H1 (cell line): Measurements from ENCODE around the gene KCNK7. TPM values are rescaled to one million over a fixed set of nuclear protein-coding genes. Genes with fewer than 3 reads are reported as not detected.
A peak's percentile ranks its signal among the peaks of the same experiment; 100 is the strongest.

Experiments
- CTCF ChIA-PET: fragments of 300-600 bp; sonication (Branson Sonifier 250); formaldehyde crosslinking; loops from one replicate; lab custom pipeline; 2021; ENCODE audit not compliant: partially characterized antibody; lab: Charles Lee
- POLR2A ChIA-PET: fragments of 300-600 bp; sonication (Branson Sonifier 250); formaldehyde crosslinking; loops from one replicate; lab custom pipeline; 2021; ENCODE audit warnings: inconsistent platforms; ENCODE audit not compliant: partially characterized antibody; lab: Charles Lee
- DNase-seq, 2 experiments: peaks; one replicate each; pipeline versions ENCODE4 v3.0.0 to v3.0.0-alpha.2; 2010 to 2022; ENCODE audit warnings: low spot score in 2 of 2, low read depth in 1 of 2, mixed read lengths in 1 of 2
- FAIRE-seq: peaks from 2 replicates; lab custom pipeline; 2011; peaks lifted over from hg19 to GRCh38; lab: Jason Lieb, UNC
- H2AFZ ChIP-seq: 2 replicates; pipeline ENCODE4 v1.8.1; 2012; ENCODE audit warnings: low read length, inconsistent platforms
- H2AK5ac ChIP-seq: 2 replicates; pipeline ENCODE4 v1.6.1; 2013; ENCODE audit warnings: low read depth, low read length
- H2BK120ac ChIP-seq: replicated peaks from 2 replicates; pipeline ENCODE3; 2013; ENCODE audit warnings: low read depth, low read length, inconsistent platforms
- H2BK12ac ChIP-seq: 2 replicates; pipeline ENCODE4 v1.6.1; 2013; ENCODE audit warnings: low read depth, low read length
- H2BK15ac ChIP-seq: 2 replicates; pipeline ENCODE4 v1.6.1; 2013; ENCODE audit warnings: low read length
- H2BK20ac ChIP-seq: 2 replicates; pipeline ENCODE4 v1.6.1; 2013; ENCODE audit warnings: low read length
- H2BK5ac ChIP-seq: 2 replicates; pipeline ENCODE4 v1.6.1; 2013; ENCODE audit warnings: low read depth, low read length
- H3K14ac ChIP-seq: 2 replicates; pipeline ENCODE4 v1.6.1; 2013; ENCODE audit warnings: inconsistent platforms; ENCODE audit not compliant: insufficient read length
- H3K18ac ChIP-seq: 2 replicates; pipeline ENCODE4 v1.6.1; 2013; ENCODE audit warnings: low read length; ENCODE audit errors: extremely low read depth
- H3K23ac ChIP-seq: 2 replicates; pipeline ENCODE4 v1.6.1; 2013; ENCODE audit warnings: inconsistent platforms; ENCODE audit not compliant: insufficient read length
- H3K23me2 ChIP-seq: 2 replicates; pipeline ENCODE4 v1.6.1; 2013; ENCODE audit warnings: low read depth, low read length
- H3K27ac ChIP-seq: 2 replicates; pipeline ENCODE4 v1.6.1; 2011; ENCODE audit warnings: low read depth, low read length, inconsistent platforms
- H3K27me3 ChIP-seq, 4 experiments: replicated peaks in 1 of 4; 1 replicate in 1 of 4; 2 replicates in 3 of 4; pipeline versions ENCODE4 v1.6.1 to v1.8.1; 2011 to 2013; ENCODE audit warnings: low read length in 3 of 4, mild to moderate bottlenecking in 3 of 4, inconsistent platforms in 2 of 4, mixed read lengths in 2 of 4, moderate library complexity in 1 of 4; ENCODE audit not compliant: control insufficient read depth in 3 of 4, insufficient read depth in 3 of 4; ENCODE audit errors: extremely low read depth in 1 of 4
- H3K36me3 ChIP-seq, 4 experiments: 2 replicates each; pipeline versions ENCODE4 v1.6.1 to v1.8.1; 2011 to 2013; ENCODE audit warnings: mild to moderate bottlenecking in 4 of 4, low read length in 3 of 4, moderate library complexity in 2 of 4, control low read depth in 1 of 4, inconsistent platforms in 1 of 4; ENCODE audit not compliant: insufficient read depth in 4 of 4, control insufficient read depth in 2 of 4
- H3K4ac ChIP-seq: replicated peaks from 2 replicates; pipeline ENCODE3; 2013; ENCODE audit warnings: low read length, low read depth, mixed read lengths, inconsistent platforms; ENCODE audit not compliant: insufficient read length
- H3K4me1 ChIP-seq, 4 experiments: replicated peaks in 1 of 4; 1 replicate in 1 of 4; 2 replicates in 3 of 4; pipeline versions ENCODE4 v1.6.1 to v1.8.1; 2011 to 2013; ENCODE audit warnings: low read length in 3 of 4, inconsistent platforms in 2 of 4, mixed read lengths in 1 of 4; ENCODE audit not compliant: insufficient read depth in 4 of 4, control insufficient read depth in 3 of 4
- H3K4me2 ChIP-seq, 2 experiments: 2 replicates each; pipeline versions ENCODE4 v1.6.1 to v1.8.1; 2011 to 2013; ENCODE audit warnings: low read depth in 2 of 2, low read length in 2 of 2, control low read depth in 1 of 2, inconsistent platforms in 1 of 2, mild to moderate bottlenecking in 1 of 2; ENCODE audit not compliant: insufficient read depth in 1 of 2
- H3K4me3 ChIP-seq, 4 experiments: fragments of 200-600, 300-600 bp in 1 of 4; sonication (generic), shearing (Covaris generic), sonication (Bioruptor Twin) in 1 of 4; 2 replicates each; pipeline versions ENCODE4 v1.5.1 to v1.8.1; 2011 to 2016; ENCODE audit warnings: low read length in 4 of 4, low read depth in 3 of 4, control low read depth in 2 of 4, inconsistent platforms in 2 of 4, mild to moderate bottlenecking in 2 of 4, mixed read lengths in 1 of 4, moderate library complexity in 1 of 4; ENCODE audit not compliant: insufficient read depth in 2 of 4; ENCODE audit errors: extremely low read depth in 1 of 4
- H3K56ac ChIP-seq: replicated peaks from 2 replicates; pipeline ENCODE3; 2013; ENCODE audit warnings: low read depth, mild to moderate bottlenecking, mixed read lengths, low read length, inconsistent platforms; ENCODE audit not compliant: insufficient read length
- H3K79me1 ChIP-seq: 2 replicates; pipeline ENCODE4 v1.6.1; 2013; ENCODE audit warnings: low read depth, low read length, control low read depth
- H3K79me2 ChIP-seq, 2 experiments: 2 replicates each; pipeline versions ENCODE4 v1.6.1 to v1.8.1; 2012 to 2013; ENCODE audit warnings: low read length in 2 of 2, mild to moderate bottlenecking in 2 of 2, inconsistent platforms in 1 of 2; ENCODE audit not compliant: insufficient read depth in 2 of 2, control insufficient read depth in 1 of 2
- H3K9ac ChIP-seq, 4 experiments: replicated peaks in 1 of 4; 1 replicate in 1 of 4; 2 replicates in 3 of 4; pipeline versions ENCODE4 v1.6.1 to v1.8.1; 2011 to 2013; ENCODE audit warnings: low read depth in 3 of 4, low read length in 3 of 4, control low read depth in 2 of 4, mild to moderate bottlenecking in 2 of 4, moderate library complexity in 2 of 4, inconsistent platforms in 1 of 4; ENCODE audit errors: extremely low read depth in 1 of 4
- H3K9me3 ChIP-seq, 2 experiments: 2 replicates each; pipeline versions ENCODE4 v1.6.1 to v1.8.1; 2012 to 2013; ENCODE audit warnings: mild to moderate bottlenecking in 2 of 2, moderate library complexity in 2 of 2, control low read depth in 1 of 2, inconsistent platforms in 1 of 2, low read depth in 1 of 2, low read length in 1 of 2, mixed read lengths in 1 of 2; ENCODE audit not compliant: insufficient read depth in 2 of 2
- H4K20me1 ChIP-seq, 2 experiments: replicated peaks in 1 of 2; 2 replicates each; pipeline versions ENCODE3 to v1.8.1; 2011 to 2013; ENCODE audit warnings: inconsistent platforms in 2 of 2, low read length in 2 of 2, mild to moderate bottlenecking in 1 of 2; ENCODE audit not compliant: insufficient read depth in 2 of 2, control insufficient read depth in 1 of 2
- H4K5ac ChIP-seq: 2 replicates; pipeline ENCODE4 v1.6.1; 2013; ENCODE audit warnings: low read length, low read depth, mixed read lengths, inconsistent platforms; ENCODE audit not compliant: insufficient read length
- H4K8ac ChIP-seq: 2 replicates; pipeline ENCODE4 v1.8.0; 2013; ENCODE audit warnings: mild to moderate bottlenecking, moderate library complexity, low read length, inconsistent platforms; ENCODE audit not compliant: insufficient read depth; ENCODE audit errors: extremely low read depth
- H4K91ac ChIP-seq: replicated peaks from 2 replicates; pipeline ENCODE3; 2013; ENCODE audit warnings: low read length, mixed read lengths, inconsistent platforms; ENCODE audit not compliant: insufficient read length
- CBX5 ChIP-seq: fragments of 300-800, 300-1000 bp; sonication (generic); IDR thresholded peaks from 2 replicates; pipeline ENCODE4 v1.7.1; 2016; ENCODE audit warnings: antibody characterized with exemption, low read length, low read depth
- GABPA ChIP-seq: IDR thresholded peaks from 2 replicates; pipeline ENCODE4 v1.6.1; 2011; ENCODE audit warnings: mild to moderate bottlenecking, low read length, moderate library complexity, borderline replicate concordance; ENCODE audit not compliant: insufficient read depth
- JUN ChIP-seq: IDR thresholded peaks from 2 replicates; pipeline ENCODE4 v1.6.1; 2011; ENCODE audit warnings: low read depth, mild to moderate bottlenecking, improper control_type of control experiment, low read length
- PHF8 ChIP-seq: fragments of 200-600 bp; sonication (generic); conservative IDR thresholded peaks from 2 replicates; pipeline ENCODE4 v1.7.1; 2012; ENCODE audit warnings: low read depth, mild to moderate bottlenecking, inconsistent platforms, low read length, moderate library complexity
- SP1 ChIP-seq: IDR thresholded peaks from 2 replicates; pipeline ENCODE4 v1.6.1; 2011; ENCODE audit warnings: low read depth, low read length
- WGBS, 2 experiments: shearing (Covaris generic) in 1 of 2; methylation state at CpG; one replicate each; pipeline versions ENCODE4 v1.1.6 to v1.1.7; 2013 to 2015; ENCODE audit warnings: low lambda C conversion rate in 2 of 2, mixed read lengths in 2 of 2, inconsistent platforms in 1 of 2, low coverage in 1 of 2, missing lambda C conversion rate in 1 of 2; ENCODE audit not compliant: insufficient replicate concordance in 2 of 2, insufficient coverage in 1 of 2, insufficient read length in 1 of 2; ENCODE audit errors: extremely low coverage in 1 of 2, missing lambda C conversion rate in 1 of 2; 5-methylcytosine and 5-hydroxymethylcytosine counted together
- polyA plus RNA-seq, 7 experiments: library from polyadenylated mRNA; depleted of rRNA in 3 of 7; stranded (reverse) in 5 of 7; unstranded in 2 of 7; fragments of >200 nt in 5 of 7; fragments of 200-250 nt in 2 of 7; gene quantifications; 1 replicate in 5 of 7; 2 replicates in 1 of 7; 4 replicates in 1 of 7; pipeline versions ENCODE4 v1.2.1 to v1.2.3, GENCODE V29; 2011 to 2013; ENCODE audit warnings: missing spikeins in 2 of 7, mixed read lengths in 2 of 7
- total RNA-seq: library from RNA; stranded (reverse); fragmentation: NEBNext Ultra II Directional; extraction: Animal tissue kit (Norgen Biotek cat#: 25700); gene quantifications from 2 replicates; pipeline ENCODE4 v1.2.1, GENCODE V29; 2021
- TF ChIP-seq, protein P1 (sequence below): IDR thresholded peaks from 2 replicates; pipeline ENCODE4 v1.6.1; 2011; ENCODE audit warnings: low read length, improper control_type of control experiment

KCNK7 gene
- total and polyA plus RNA-seq, 2 of the 8 experiments (the other 6 are each of a cell fraction or from before 2014, with no cell fraction given) = 0.74 to 1.0 TPM

GRCh38 chr11:65640483-65641296 lies 45.1 kb upstream of the KCNK7 start:
- no peak overlapping the region for H4K5ac ChIP-seq
- no peaks in the 10 kb centered on the region; the same call in 1 of the 2 replicates for H3K79me1 ChIP-seq
- H3K14ac ChIP-seq = no peak overlapping the region
- H3K23ac ChIP-seq = no peak overlapping the region
- no peaks in the 10 kb centered on the region for H3K9me3 ChIP-seq
- no peak overlapping the region for H2BK20ac ChIP-seq
- no peak overlapping the region; the same call in 1 of the 2 replicates for H4K8ac ChIP-seq
- no peak overlapping the region; a peak in 1 of 4 replicates for H3K4me2 ChIP-seq
- ChIA-PET POLR2A (interaction anchor here (1.1 to 6.9 kb wide), 6 partner anchors 10 to 218 kb away, joined by 3 to 56 read pairs (median 8); partner anchors contain the start of genes CFL1 and RELA), CTCF (interaction anchor here (0.8 to 2.4 kb wide), 8 partner anchors 12 to 984 kb away, joined by 3 to 12 read pairs (median 4); partner anchors contain the start of genes AP5B1 and KAT5)
- peaks cover 0 to 4% (median 2%) of the 10 kb centered on the region in 4 experiments; a peak in 2 of 7 replicates for H3K27me3 ChIP-seq
- no peak for FAIRE-seq
- H2BK120ac ChIP-seq = no peak overlapping the region
- peaks cover 3 to 37% (median 22%) of the 10 kb centered on the region in 4 experiments for H3K4me1 ChIP-seq
- WGBS, 2 experiments = 94% methylated on average over 35 of the region's 35 CpGs; no CpG with 5 or more reads in 1 of the 2 experiments
- H3K4ac ChIP-seq = no peak overlapping the region
- H3K36me3 ChIP-seq = peaks cover 2 to 12% (median 6%) of the 10 kb centered on the region in 4 experiments; a peak in 6 of 8 replicates
- no peak overlapping the region for H4K91ac ChIP-seq
- no peaks in the 10 kb centered on the region for H3K79me2 ChIP-seq
- no peak overlapping the region for H3K9ac ChIP-seq
- H3K23me2 ChIP-seq = peaks cover 8% of the 10 kb centered on the region; the same call in 1 of the 2 replicates
- H4K20me1 ChIP-seq = peaks cover 0 to 9% of the 10 kb centered on the region in 2 experiments
- 0 out of 2 replicates have a peak overlapping the region, but pooled peaks have one; percentile 80 for H2BK12ac ChIP-seq
- H2AFZ ChIP-seq = no peak overlapping the region
- no peak overlapping the region for H3K18ac ChIP-seq
- no peak overlapping the region for H3K27ac ChIP-seq
- H3K4me3 ChIP-seq = no peak overlapping the region
- H2BK15ac ChIP-seq = 0 out of 2 replicates have a peak overlapping the region, but pooled peaks have one; percentile 16
- H2AK5ac ChIP-seq = no peak overlapping the region
- no peak for DNase-seq
- peak overlapping the region; percentile 40; the same call in 1 of the 2 replicates for H2BK5ac ChIP-seq
- H3K56ac ChIP-seq = no peak overlapping the region
- TF ChIP-seq JUN = no peak
- no peak for TF ChIP-seq CBX5
- TF ChIP-seq SP1 = no peak
- TF ChIP-seq PHF8 = no peak
- TF ChIP-seq, protein P1, sequence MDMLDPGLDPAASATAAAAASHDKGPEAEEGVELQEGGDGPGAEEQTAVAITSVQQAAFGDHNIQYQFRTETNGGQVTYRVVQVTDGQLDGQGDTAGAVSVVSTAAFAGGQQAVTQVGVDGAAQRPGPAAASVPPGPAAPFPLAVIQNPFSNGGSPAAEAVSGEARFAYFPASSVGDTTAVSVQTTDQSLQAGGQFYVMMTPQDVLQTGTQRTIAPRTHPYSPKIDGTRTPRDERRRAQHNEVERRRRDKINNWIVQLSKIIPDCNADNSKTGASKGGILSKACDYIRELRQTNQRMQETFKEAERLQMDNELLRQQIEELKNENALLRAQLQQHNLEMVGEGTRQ = no peak
- no peak for TF ChIP-seq GABPA
